IMR-90 (cell line): ENCODE data around the gene RASA1.
A peak's percentile ranks its signal among the peaks of the same experiment; 100 is the strongest.

ENCODE experiments used
- CTCF ChIP-seq: conservative IDR thresholded peaks from 2 replicates; pipeline ENCODE4 v1.5.1; 2012; ENCODE audit warnings: mild to moderate bottlenecking, low read depth, low read length, improper control_type of control experiment
- MAFK ChIP-seq: IDR thresholded peaks from 2 replicates; pipeline ENCODE4 v1.6.1; 2012; ENCODE audit warnings: low read depth, low read length, improper control_type of control experiment
- POLR2A ChIP-seq: IDR thresholded peaks from 2 replicates; pipeline ENCODE4 v1.6.1; 2012; ENCODE audit warnings: mild to moderate bottlenecking, low read depth, low read length

DNA sequence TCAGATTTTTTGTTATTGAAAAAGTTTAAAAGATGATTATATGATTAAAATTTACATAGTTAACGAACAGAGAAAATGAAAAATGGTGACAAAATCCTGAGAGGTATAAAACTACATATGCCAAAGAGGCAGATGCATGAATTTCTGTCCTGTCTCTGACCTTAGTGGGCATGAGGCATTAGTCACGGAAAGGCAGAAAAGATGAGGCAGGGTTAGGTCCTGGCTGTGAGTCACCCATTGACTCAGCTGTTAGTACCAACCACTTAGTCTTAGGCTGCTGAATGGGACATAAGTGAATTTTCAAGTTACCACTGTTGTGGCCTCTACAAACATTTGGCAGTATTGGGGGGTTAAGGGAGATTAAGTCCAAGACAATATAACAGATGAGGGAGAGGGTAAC lies 33.1 kb downstream of the RASA1 start:
- TF ChIP-seq MAFK (peak; percentile 55; the same call in 1 of the 2 replicates), CTCF (no peak), POLR2A (no peak)
